ENCODE measurements around the gene ZNF626. TPM values are rescaled to one million over a fixed set of nuclear protein-coding genes. Genes with fewer than 3 reads are reported as not detected.
"Not testable (repeated sequence)": the region's sequence is repeated elsewhere in the genome, so short reads cannot be mapped to it uniquely, and the experiment has no call there.

ZNF626 gene
- 10 to 100 TPM in 1 of 2 donors, 1 to 10 TPM in 1; 8.9 to 13.7 TPM for total RNA-seq

- H3K36me3 Mint-ChIP-seq (ENCODE audit: low read depth) = peaks cover 52% of the 10 kb centered on the region
- H3K4me1 Mint-ChIP-seq = peaks cover 10% of the 10 kb centered on the region
- H3K4me3 Mint-ChIP-seq = peak within 1 kb of the TSS; percentile 89
- H3K9me3 Mint-ChIP-seq = peaks cover 6% of the 10 kb centered on the region
- no peaks in the 10 kb centered on the region for H3K27me3 Mint-ChIP-seq
- H3K27ac Mint-ChIP-seq = peak within 1 kb of the TSS; percentile 94
- ATAC-seq (replicated peaks) = peak; percentile 100
Measured at GRCh38 chr19:20661150-20661819, at the start of gene ZNF626. Gene ZNF626 (minus strand): TSS chr19:20661571. CDS start chr19:20661446, 125 bp downstream.

- ATAC-seq (replicated peaks) = no peak
- H3K27me3 Mint-ChIP-seq = no peaks in the 10 kb centered on the region
- H3K36me3 Mint-ChIP-seq (ENCODE audit: low read depth) = no peaks in the 10 kb centered on the region
- no peak overlapping the region for H3K4me3 Mint-ChIP-seq
- H3K27ac Mint-ChIP-seq = no peak overlapping the region
- H3K4me1 Mint-ChIP-seq = peaks cover 2% of the 10 kb centered on the region
- no peaks in the 10 kb centered on the region for H3K9me3 Mint-ChIP-seq
Measured at GRCh38 chr19:20669263-20669662, 7.9 kb upstream of the ZNF626 start.

- Mint-ChIP-seq H3K27me3 (no peaks in the 10 kb centered on the region), H3K9me3 (no peaks in the 10 kb centered on the region)
Measured at GRCh38 chr19:20667281-20667680, 5.9 kb upstream of the ZNF626 start.

GRCh38 chr19:20664901-20665781, 3.8 kb upstream of the ZNF626 start:
- peak overlapping the region; percentile 65 for H3K4me3 Mint-ChIP-seq
- H3K27ac Mint-ChIP-seq = no peak overlapping the region
- no peak for ATAC-seq (replicated peaks)
- H3K27me3 Mint-ChIP-seq = no peaks in the 10 kb centered on the region
- H3K4me1 Mint-ChIP-seq = peaks cover 6% of the 10 kb centered on the region
- H3K36me3 Mint-ChIP-seq (ENCODE audit: low read depth) = peaks cover 13% of the 10 kb centered on the region
- H3K9me3 Mint-ChIP-seq = no peaks in the 10 kb centered on the region

More at GRCh38 chr19:20667281-20667680, 5.9 kb upstream of the ZNF626 start:
- no peak overlapping the region for H3K27ac Mint-ChIP-seq
- peaks cover 6% of the 10 kb centered on the region for H3K4me1 Mint-ChIP-seq
- H3K4me3 Mint-ChIP-seq = no peak overlapping the region
- H3K36me3 Mint-ChIP-seq (ENCODE audit: low read depth) = no peaks in the 10 kb centered on the region
- no peak for ATAC-seq (replicated peaks)

GRCh38 chr19:20664475-20664874, 3.1 kb upstream of the ZNF626 start:
- Mint-ChIP-seq H3K4me3 (peak overlapping the region; percentile 65), H3K36me3 (ENCODE audit: low read depth) (peaks cover 20% of the 10 kb centered on the region), H3K27ac (peak overlapping the region; percentile 46)
- not testable (repeated sequence) for ATAC-seq (replicated peaks); H3K9me3 Mint-ChIP-seq; H3K27me3 Mint-ChIP-seq; H3K4me1 Mint-ChIP-seq

GRCh38 chr19:20662421-20663105, 1.2 kb upstream of the ZNF626 start:
- no peaks in the 10 kb centered on the region for H3K9me3 Mint-ChIP-seq
- no peak for ATAC-seq (replicated peaks)
- peak overlapping the region; percentile 1 for H3K4me3 Mint-ChIP-seq
- no peak overlapping the region for H3K27ac Mint-ChIP-seq
- H3K27me3 Mint-ChIP-seq = no peaks in the 10 kb centered on the region
- peaks cover 39% of the 10 kb centered on the region for H3K36me3 Mint-ChIP-seq (ENCODE audit: low read depth)
- peaks cover 10% of the 10 kb centered on the region for H3K4me1 Mint-ChIP-seq

- H3K4me3 Mint-ChIP-seq = peak overlapping the region; percentile 89
- no peaks in the 10 kb centered on the region for H3K27me3 Mint-ChIP-seq
- H3K9me3 Mint-ChIP-seq = peaks cover 6% of the 10 kb centered on the region
- peaks cover 10% of the 10 kb centered on the region for H3K4me1 Mint-ChIP-seq
- peaks cover 58% of the 10 kb centered on the region for H3K36me3 Mint-ChIP-seq (ENCODE audit: low read depth)
- no peak for ATAC-seq (replicated peaks)
- H3K27ac Mint-ChIP-seq = peak overlapping the region; percentile 94
Measured at GRCh38 chr19:20660473-20661140, 764 bp downstream of the ZNF626 start.

GRCh38 chr19:20640545-20640944, 20.8 kb downstream of the ZNF626 start:
- H3K4me3 Mint-ChIP-seq = no peak overlapping the region
- H3K27me3 Mint-ChIP-seq = no peaks in the 10 kb centered on the region
- ATAC-seq (replicated peaks) = no peak
- no peak overlapping the region for H3K27ac Mint-ChIP-seq
- peaks cover 92% of the 10 kb centered on the region for H3K36me3 Mint-ChIP-seq (ENCODE audit: low read depth)
- no peaks in the 10 kb centered on the region for H3K4me1 Mint-ChIP-seq
- H3K9me3 Mint-ChIP-seq = peaks cover 8% of the 10 kb centered on the region

- no peak overlapping the region for H3K4me3 Mint-ChIP-seq
- peaks cover 92% of the 10 kb centered on the region for H3K36me3 Mint-ChIP-seq (ENCODE audit: low read depth)
- H3K27ac Mint-ChIP-seq = no peak overlapping the region
- H3K9me3 Mint-ChIP-seq = peaks cover 5% of the 10 kb centered on the region
- no peak for ATAC-seq (replicated peaks)
- H3K27me3 Mint-ChIP-seq = no peaks in the 10 kb centered on the region
- H3K4me1 Mint-ChIP-seq = no peaks in the 10 kb centered on the region
Measured at GRCh38 chr19:20640023-20640422, 21.3 kb downstream of the ZNF626 start.

- not testable (repeated sequence) for H3K4me1 Mint-ChIP-seq; H3K27ac Mint-ChIP-seq; H3K36me3 Mint-ChIP-seq (ENCODE audit: low read depth); H3K27me3 Mint-ChIP-seq; H3K4me3 Mint-ChIP-seq; ATAC-seq (replicated peaks)
- peaks cover 14% of the 10 kb centered on the region for H3K9me3 Mint-ChIP-seq
Measured at GRCh38 chr19:20624560-20624959, 36.8 kb downstream of the ZNF626 start.

GRCh38 chr19:20616071-20616470, 45.3 kb downstream of the ZNF626 start:
- H3K4me3 Mint-ChIP-seq = no peak overlapping the region
- peaks cover 28% of the 10 kb centered on the region for H3K9me3 Mint-ChIP-seq
- no peaks in the 10 kb centered on the region for H3K36me3 Mint-ChIP-seq (ENCODE audit: low read depth)
- H3K27ac Mint-ChIP-seq = no peak overlapping the region
- no peaks in the 10 kb centered on the region for H3K27me3 Mint-ChIP-seq
- peaks cover 5% of the 10 kb centered on the region for H3K4me1 Mint-ChIP-seq
- ATAC-seq (replicated peaks) = no peak

- not testable (repeated sequence) for H3K36me3 Mint-ChIP-seq (ENCODE audit: low read depth); H3K27ac Mint-ChIP-seq; ATAC-seq (replicated peaks); H3K4me3 Mint-ChIP-seq; H3K27me3 Mint-ChIP-seq; H3K4me1 Mint-ChIP-seq
- H3K9me3 Mint-ChIP-seq = peaks cover 28% of the 10 kb centered on the region
Measured at GRCh38 chr19:20614971-20615370, 46.4 kb downstream of the ZNF626 start.

- Mint-ChIP-seq H3K27me3 (no peaks in the 10 kb centered on the region), H3K27ac (no peak overlapping the region), H3K4me3 (no peak overlapping the region), H3K36me3 (ENCODE audit: low read depth) (no peaks in the 10 kb centered on the region), H3K9me3 (peaks cover 28% of the 10 kb centered on the region), H3K4me1 (peaks cover 5% of the 10 kb centered on the region)
- no peak for ATAC-seq (replicated peaks)
Measured at GRCh38 chr19:20612711-20613316, 48.6 kb downstream of the ZNF626 start.

GRCh38 chr19:20611866-20612265, 49.5 kb downstream of the ZNF626 start:
- H3K27ac Mint-ChIP-seq = no peak overlapping the region
- no peaks in the 10 kb centered on the region for H3K36me3 Mint-ChIP-seq (ENCODE audit: low read depth)
- H3K4me3 Mint-ChIP-seq = no peak overlapping the region
- H3K4me1 Mint-ChIP-seq = peaks cover 5% of the 10 kb centered on the region
- H3K27me3 Mint-ChIP-seq = no peaks in the 10 kb centered on the region
- peaks cover 28% of the 10 kb centered on the region for H3K9me3 Mint-ChIP-seq
- ATAC-seq (replicated peaks) = no peak

Measured in activated T-helper 17 cell treated with anti-CD3 and anti-CD28 coated beads, Interleukin-2, amount 50 U/mL, for 72 hours (primary cell).